Measurements from ENCODE around the gene TRPM3. TPM values are rescaled to one million over a fixed set of nuclear protein-coding genes. Genes with fewer than 3 reads are reported as not detected.

Gene TRPM3
- total RNA-seq, 4 donors from 2014 or later = 2.4 to 11.1 (median 5.6) TPM

- Histone ChIP-seq H3K27me3 (no peaks in the 10 kb centered on the region), H3K27ac (no peak overlapping the region), H3K9me3 (no peaks in the 10 kb centered on the region), H3K36me3 (no peaks in the 10 kb centered on the region), H3K4me1 (no peaks in the 10 kb centered on the region), H3K4me3 (replicated peaks in 1 of 3) (no peak overlapping the region)
- 59 to 75% methylated on average over 1 of the region's 1 CpG for WGBS, 2 donors
- intact Hi-C loops (cut with DNase I) = no loop called here
- no peak for DNase-seq
- no peak for TF ChIP-seq POLR2A (IDR thresholded peaks at IDR 0.05)
- no peak for TF ChIP-seq CTCF (IDR thresholded peaks at IDR 0.05)
Observed at GRCh38 chr9:71146511-71146910, 25.1 kb upstream of the TRPM3 start.

GRCh38 chr9:71145179-71145578, 23.8 kb upstream of the TRPM3 start:
- TF ChIP-seq CTCF (IDR thresholded peaks at IDR 0.05) (no peak), POLR2A (IDR thresholded peaks at IDR 0.05) (no peak)
- no peaks in the 10 kb centered on the region for H3K9me3 ChIP-seq
- DNase-seq = no peak
- H3K4me1 ChIP-seq = no peaks in the 10 kb centered on the region
- intact Hi-C loops (cut with DNase I) = no loop called here
- H3K27ac ChIP-seq = no peak overlapping the region
- WGBS, 2 donors = 7 to 11% methylated on average over 1 of the region's 1 CpG
- H3K27me3 ChIP-seq = no peaks in the 10 kb centered on the region
- H3K36me3 ChIP-seq = no peaks in the 10 kb centered on the region
- H3K4me3 ChIP-seq (replicated peaks in 1 of 3) = no peak overlapping the region

- Histone ChIP-seq H3K4me1 (no peaks in the 10 kb centered on the region), H3K27me3 (no peaks in the 10 kb centered on the region), H3K36me3 (no peaks in the 10 kb centered on the region), H3K27ac (no peak overlapping the region), H3K9me3 (no peaks in the 10 kb centered on the region), H3K4me3 (replicated peaks in 1 of 3) (no peak overlapping the region)
- TF ChIP-seq CTCF (IDR thresholded peaks at IDR 0.05) = no peak
- TF ChIP-seq POLR2A (IDR thresholded peaks at IDR 0.05) = no peak
- intact Hi-C loops (cut with DNase I) = no loop called here
- WGBS, 2 donors = 80 to 82% methylated on average over 2 of the region's 2 CpGs
- DNase-seq = no peak
Observed at GRCh38 chr9:71144495-71144894, 23.1 kb upstream of the TRPM3 start.

- TF ChIP-seq POLR2A (IDR thresholded peaks at IDR 0.05) (no peak), CTCF (IDR thresholded peaks at IDR 0.05) (no peak)
- Histone ChIP-seq H3K36me3 (no peaks in the 10 kb centered on the region), H3K9me3 (no peaks in the 10 kb centered on the region), H3K27me3 (no peaks in the 10 kb centered on the region), H3K4me1 (no peaks in the 10 kb centered on the region), H3K4me3 (replicated peaks in 1 of 3) (no peak overlapping the region), H3K27ac (no peak overlapping the region)
- 83 to 84% methylated on average over 6 of the region's 6 CpGs for WGBS, 2 donors
- DNase-seq = no peak
- intact Hi-C loops (cut with DNase I) = no loop called here
Observed at GRCh38 chr9:71136696-71137095, 15.3 kb upstream of the TRPM3 start.

GRCh38 chr9:71131145-71131544, 9.7 kb upstream of the TRPM3 start:
- H3K27ac ChIP-seq = no peak overlapping the region
- no peaks in the 10 kb centered on the region for H3K9me3 ChIP-seq
- TF ChIP-seq POLR2A (IDR thresholded peaks at IDR 0.05) (no peak), CTCF (IDR thresholded peaks at IDR 0.05) (no peak)
- 52 to 57% methylated on average over 3 of the region's 3 CpGs for WGBS, 2 donors
- H3K4me3 ChIP-seq (replicated peaks in 1 of 3) = no peak overlapping the region
- no peaks in the 10 kb centered on the region for H3K27me3 ChIP-seq
- intact Hi-C loops (cut with DNase I) = no loop called here
- no peak for DNase-seq
- H3K4me1 ChIP-seq = no peaks in the 10 kb centered on the region
- H3K36me3 ChIP-seq = no peaks in the 10 kb centered on the region
